ENCODE measurements around the gene RUSC1.

The RUSC1 gene

GRCh38 chr1:155277070-155277901 is 43.4 kb upstream of the RUSC1 start, which contains the start of gene HCN3 (continued):
- TF ChIP-seq GFI1B (tag by site-specific recombination; IDR thresholded peaks at IDR 0.05) (no peak), TSHZ1 (tag by site-specific recombination; IDR thresholded peaks at IDR 0.05; ENCODE audit: borderline replicate concordance) (no peak), ZNF544 (tag by site-specific recombination; IDR thresholded peaks at IDR 0.05) (no peak), ZNF302 (tag by site-specific recombination; IDR thresholded peaks at IDR 0.05; ENCODE audit: low read depth) (no peak), PRDM6 (tag by site-specific recombination; IDR thresholded peaks at IDR 0.05) (no peak), ZNF239 (tag by site-specific recombination; IDR thresholded peaks at IDR 0.05) (no peak), SP2 (tag by site-specific recombination; IDR thresholded peaks at IDR 0.05) (peak; percentile 82), FEZF1 (tag by site-specific recombination; IDR thresholded peaks at IDR 0.05) (no peak), ZNF747 (tag by site-specific recombination; IDR thresholded peaks at IDR 0.05) (no peak), CTCF (tag by site-specific recombination; IDR thresholded peaks at IDR 0.05) (peak; percentile 36; the same call in 1 of the 2 replicates), SCRT2 (tag by site-specific recombination; IDR thresholded peaks at IDR 0.05) (peak; percentile 93), ZNF324 (tag by site-specific recombination; IDR thresholded peaks at IDR 0.05) (0 out of 2 replicates have a peak, but pooled peaks have one; percentile 29), ZNF560 (tag by site-specific recombination; IDR thresholded peaks at IDR 0.05; ENCODE audit: borderline replicate concordance) (no peak), ZNF350 (tag by site-specific recombination; IDR thresholded peaks at IDR 0.05) (no peak), SCRT1 (tag by site-specific recombination; IDR thresholded peaks at IDR 0.05; ENCODE audit: borderline replicate concordance) (no peak), ZNF274 (IDR thresholded peaks at IDR 0.05; ENCODE audit: low read length) (no peak), ZNF274 (tag by site-specific recombination; IDR thresholded peaks at IDR 0.05; ENCODE audit: borderline replicate concordance) (no peak), ZBTB44 (tag by site-specific recombination; IDR thresholded peaks at IDR 0.05) (no peak), MZF1 (tag by site-specific recombination; IDR thresholded peaks at IDR 0.05; ENCODE audit: borderline replicate concordance) (no peak), ZNF513 (tag by site-specific recombination; IDR thresholded peaks at IDR 0.05) (no peak), KLF17 (tag by site-specific recombination; IDR thresholded peaks at IDR 0.05) (peak; percentile 69; the same call in 1 of the 2 replicates), ZNF701 (tag by site-specific recombination; IDR thresholded peaks at IDR 0.05) (no peak), ZNF768 (tag by site-specific recombination; IDR thresholded peaks at IDR 0.05) (no peak), ZNF18 (tag by site-specific recombination; IDR thresholded peaks at IDR 0.05) (no peak), ZNF223 (tag by site-specific recombination; IDR thresholded peaks at IDR 0.05) (no peak)
